Measurements from ENCODE around the gene GPATCH3.

- no peak for TF ChIP-seq EZH2phosphoT487 (IDR thresholded peaks at IDR 0.05; ENCODE audit: insufficient read depth, low read depth)
- no peak for TF ChIP-seq EZH2 (IDR thresholded peaks at IDR 0.05; ENCODE audit: insufficient read depth, poor library complexity, severe bottlenecking)
Observed at GRCh38 chr1:26894263-26894662, 6.0 kb downstream of the GPATCH3 start.

Measured in GM23248 (cell line).